Measurements from ENCODE around the gene LRRC18.

DNA sequence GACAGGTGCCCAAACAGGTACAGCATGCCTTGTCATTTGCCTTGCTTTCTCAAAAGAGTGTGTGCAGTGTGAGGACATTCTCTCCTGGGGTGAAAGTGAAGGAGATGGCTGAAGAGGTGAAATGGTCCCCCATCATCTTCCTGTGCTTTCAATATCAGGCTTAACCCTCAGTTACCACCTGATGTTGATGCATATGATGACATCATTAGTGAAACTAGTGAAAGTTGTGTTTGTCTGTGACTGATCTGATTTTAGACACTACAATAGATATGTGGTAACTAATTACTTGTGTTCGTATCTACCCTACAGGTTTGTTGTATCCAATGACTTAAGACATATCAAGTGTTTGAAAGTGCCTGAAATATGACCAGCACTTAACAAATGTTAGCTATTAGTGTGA, 24.4 kb upstream of the LRRC18 start:
- TF ChIP-seq EZH2 (IDR thresholded peaks at IDR 0.05; ENCODE audit: low read length, unreplicated experiment): no peak
- TF ChIP-seq, protein P1, sequence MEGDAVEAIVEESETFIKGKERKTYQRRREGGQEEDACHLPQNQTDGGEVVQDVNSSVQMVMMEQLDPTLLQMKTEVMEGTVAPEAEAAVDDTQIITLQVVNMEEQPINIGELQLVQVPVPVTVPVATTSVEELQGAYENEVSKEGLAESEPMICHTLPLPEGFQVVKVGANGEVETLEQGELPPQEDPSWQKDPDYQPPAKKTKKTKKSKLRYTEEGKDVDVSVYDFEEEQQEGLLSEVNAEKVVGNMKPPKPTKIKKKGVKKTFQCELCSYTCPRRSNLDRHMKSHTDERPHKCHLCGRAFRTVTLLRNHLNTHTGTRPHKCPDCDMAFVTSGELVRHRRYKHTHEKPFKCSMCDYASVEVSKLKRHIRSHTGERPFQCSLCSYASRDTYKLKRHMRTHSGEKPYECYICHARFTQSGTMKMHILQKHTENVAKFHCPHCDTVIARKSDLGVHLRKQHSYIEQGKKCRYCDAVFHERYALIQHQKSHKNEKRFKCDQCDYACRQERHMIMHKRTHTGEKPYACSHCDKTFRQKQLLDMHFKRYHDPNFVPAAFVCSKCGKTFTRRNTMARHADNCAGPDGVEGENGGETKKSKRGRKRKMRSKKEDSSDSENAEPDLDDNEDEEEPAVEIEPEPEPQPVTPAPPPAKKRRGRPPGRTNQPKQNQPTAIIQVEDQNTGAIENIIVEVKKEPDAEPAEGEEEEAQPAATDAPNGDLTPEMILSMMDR (conservative IDR thresholded peaks at IDR 0.05; ENCODE audit: low read depth, low read length): no peak
